ENCODE measurements around the gene RYR2.

The RYR2 gene

DNA sequence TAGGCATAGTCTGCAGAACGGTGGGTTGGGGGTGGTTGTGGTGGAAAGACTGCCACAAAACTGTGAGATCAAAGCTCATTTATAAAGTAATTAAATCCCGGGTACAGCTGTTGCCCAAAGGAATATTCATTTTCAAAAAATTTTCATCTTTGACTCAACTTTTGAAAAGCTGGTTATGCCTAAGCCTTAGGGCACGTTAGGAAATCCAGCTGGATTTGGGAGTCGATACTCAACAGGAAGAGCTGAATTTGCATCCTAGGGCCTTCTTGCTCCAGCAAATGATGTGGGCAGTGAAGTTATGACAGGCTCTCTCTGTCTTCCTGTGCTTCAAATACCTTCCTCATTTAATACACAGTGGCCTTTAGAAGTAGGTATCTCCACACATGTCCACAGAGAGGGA is 817.0 kb downstream of the RYR2 start:
- Histone ChIP-seq H3K9me3 (ENCODE audit: control insufficient read depth in 2 of 2, low read length in 2 of 2) (no peaks in the 10 kb centered on the region), H3K4me3 (ENCODE audit: low read length in 2 of 2) (no peak overlapping the region)

DNA sequence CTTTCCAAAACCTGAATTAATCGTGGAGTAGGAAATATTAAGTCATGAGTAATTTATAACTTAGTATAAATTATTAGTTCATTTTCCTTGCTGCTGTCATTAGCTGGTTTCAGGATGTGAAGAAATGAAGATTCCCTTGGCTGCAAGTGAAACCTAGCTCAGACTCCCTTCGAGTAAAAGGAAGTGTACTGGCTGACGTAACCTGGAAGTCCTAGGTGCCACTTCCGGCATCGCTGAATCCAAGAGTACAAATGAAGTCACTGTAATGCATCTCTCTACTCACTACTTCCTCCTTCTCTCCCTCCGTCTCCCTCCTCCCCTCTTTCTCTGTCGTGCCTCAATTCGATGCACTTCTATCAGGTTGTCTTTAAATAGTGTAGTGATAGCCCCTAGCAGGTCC is 820.0 kb downstream of the RYR2 start:
- Histone ChIP-seq H3K9me3 (ENCODE audit: control insufficient read depth in 2 of 2, low read length in 2 of 2) (no peaks in the 10 kb centered on the region), H3K27ac (ENCODE audit: low read length) (no peak overlapping the region), H3K4me3 (ENCODE audit: low read length in 2 of 2) (no peak overlapping the region), H3K4me1 (ENCODE audit: control insufficient read depth, insufficient read depth, low read length) (peaks cover 2% of the 10 kb centered on the region), H3K9ac (ENCODE audit: low read length in 2 of 2) (no peak overlapping the region), H3K27me3 (ENCODE audit: control insufficient read depth in 1 of 2, insufficient read depth in 2 of 2, low read length in 2 of 2) (no peaks in the 10 kb centered on the region), H3K36me3 (ENCODE audit: control insufficient read depth in 2 of 2, insufficient read depth in 2 of 2, low read length in 2 of 2) (no peaks in the 10 kb centered on the region)

More for the DNA sequence above, 817.0 kb downstream of the RYR2 start:
- Histone ChIP-seq H3K27ac (ENCODE audit: low read length) (no peak overlapping the region), H3K27me3 (ENCODE audit: control insufficient read depth in 1 of 2, insufficient read depth in 2 of 2, low read length in 2 of 2) (no peaks in the 10 kb centered on the region), H3K9ac (ENCODE audit: low read length in 2 of 2) (no peak overlapping the region), H3K4me1 (ENCODE audit: control insufficient read depth, insufficient read depth, low read length) (no peaks in the 10 kb centered on the region), H3K36me3 (ENCODE audit: control insufficient read depth in 2 of 2, insufficient read depth in 2 of 2, low read length in 2 of 2) (no peaks in the 10 kb centered on the region)

- Histone ChIP-seq H3K9ac (ENCODE audit: low read length in 2 of 2) (no peak overlapping the region), H3K27me3 (ENCODE audit: control insufficient read depth in 1 of 2, insufficient read depth in 2 of 2, low read length in 2 of 2) (no peaks in the 10 kb centered on the region), H3K36me3 (ENCODE audit: control insufficient read depth in 2 of 2, insufficient read depth in 2 of 2, low read length in 2 of 2) (no peaks in the 10 kb centered on the region), H3K9me3 (ENCODE audit: control insufficient read depth in 2 of 2, low read length in 2 of 2) (no peaks in the 10 kb centered on the region), H3K4me1 (ENCODE audit: control insufficient read depth, insufficient read depth, low read length) (peaks cover 2% of the 10 kb centered on the region), H3K27ac (ENCODE audit: low read length) (no peak overlapping the region), H3K4me3 (ENCODE audit: low read length in 2 of 2) (no peak overlapping the region)
Observed at GRCh38 chr1:237863234-237863633, 821.2 kb downstream of the RYR2 start.

- no peaks in the 10 kb centered on the region for H3K36me3 ChIP-seq (ENCODE audit: control insufficient read depth in 2 of 2, insufficient read depth in 2 of 2, low read length in 2 of 2)
- H3K4me3 ChIP-seq (ENCODE audit: low read length in 2 of 2), result no peak overlapping the region
- H3K9ac ChIP-seq (ENCODE audit: low read length in 2 of 2), result no peak overlapping the region
- no peaks in the 10 kb centered on the region for H3K9me3 ChIP-seq (ENCODE audit: control insufficient read depth in 2 of 2, low read length in 2 of 2)
- peaks cover 2% of the 10 kb centered on the region for H3K4me1 ChIP-seq (ENCODE audit: control insufficient read depth, insufficient read depth, low read length)
- H3K27me3 ChIP-seq (ENCODE audit: control insufficient read depth in 1 of 2, insufficient read depth in 2 of 2, low read length in 2 of 2), result no peaks in the 10 kb centered on the region
- H3K27ac ChIP-seq (ENCODE audit: low read length), result no peak overlapping the region
Observed at GRCh38 chr1:237864338-237865244, 822.6 kb downstream of the RYR2 start.

DNA sequence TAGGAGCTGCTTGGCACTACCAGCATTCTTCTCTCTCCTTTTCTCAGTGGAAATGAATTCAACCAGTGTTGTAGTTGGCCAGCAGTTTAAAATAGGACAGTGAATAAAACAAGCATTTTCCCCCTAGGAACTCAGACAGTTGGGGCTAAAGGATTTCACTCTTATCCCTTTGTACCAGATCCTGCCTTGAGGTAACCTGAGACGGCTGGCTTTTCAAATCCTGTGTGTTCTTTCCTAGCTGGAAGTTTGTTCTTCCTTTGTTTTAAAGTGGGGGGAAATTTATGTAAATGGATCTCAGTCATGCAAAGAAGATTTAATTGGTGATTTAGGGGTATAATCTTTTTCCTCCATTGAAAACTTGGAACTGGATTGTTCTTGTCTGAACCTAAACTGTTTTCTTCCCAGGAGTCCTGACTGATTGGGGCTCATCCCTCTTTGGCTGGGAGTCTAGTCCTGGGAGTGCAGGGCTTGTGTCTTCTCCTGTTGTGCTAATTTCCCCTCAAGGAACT is 825.5 kb downstream of the RYR2 start:
- Histone ChIP-seq H3K9me3 (ENCODE audit: control insufficient read depth in 2 of 2, low read length in 2 of 2) (no peaks in the 10 kb centered on the region), H3K4me3 (ENCODE audit: low read length in 2 of 2) (no peak overlapping the region), H3K4me1 (ENCODE audit: control insufficient read depth, insufficient read depth, low read length) (peaks cover 2% of the 10 kb centered on the region), H3K36me3 (ENCODE audit: control insufficient read depth in 2 of 2, insufficient read depth in 2 of 2, low read length in 2 of 2) (no peaks in the 10 kb centered on the region), H3K27me3 (ENCODE audit: control insufficient read depth in 1 of 2, insufficient read depth in 2 of 2, low read length in 2 of 2) (no peaks in the 10 kb centered on the region), H3K27ac (ENCODE audit: low read length) (no peak overlapping the region), H3K9ac (ENCODE audit: low read length in 2 of 2) (no peak overlapping the region)

GRCh38 chr1:237868817-237869600 is 827.0 kb downstream of the RYR2 start:
- H3K4me3 ChIP-seq (ENCODE audit: low read length in 2 of 2), result no peak overlapping the region
- H3K27ac ChIP-seq (ENCODE audit: low read length), result no peak overlapping the region

DNA sequence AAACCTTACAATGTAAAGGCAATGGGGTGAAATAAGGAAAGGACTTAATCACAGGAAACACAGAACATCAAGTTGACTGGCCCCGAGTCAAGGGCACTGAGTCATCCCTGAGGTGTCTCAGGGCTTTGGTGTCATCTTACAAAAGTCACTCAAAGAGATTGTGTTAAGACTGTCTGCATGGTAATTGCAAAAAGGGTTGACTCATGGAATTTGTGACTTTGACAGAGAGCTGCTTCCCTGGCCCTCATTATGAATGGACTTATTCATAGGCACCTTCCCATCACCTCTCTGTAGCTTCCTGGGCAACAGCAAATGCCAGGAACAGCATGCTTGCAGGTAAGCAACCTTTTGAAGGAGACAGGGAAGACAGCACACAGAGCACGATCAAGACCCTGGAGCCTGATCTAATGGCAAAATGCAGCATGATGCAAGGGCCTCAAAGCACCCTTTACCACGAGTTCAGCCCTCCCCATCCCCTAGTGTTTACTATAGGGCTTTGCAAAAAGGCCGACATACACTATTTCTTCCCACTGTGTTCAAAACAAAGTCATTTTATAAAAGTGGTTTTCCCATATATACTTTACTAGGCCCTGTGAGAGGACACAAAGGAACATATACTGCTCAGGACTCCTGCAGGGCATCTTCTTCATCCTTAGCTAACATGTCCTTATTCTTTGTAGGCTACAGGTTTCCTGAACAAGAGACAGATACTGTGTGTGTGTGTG is 831.7 kb downstream of the RYR2 start:
- H3K27me3 ChIP-seq (ENCODE audit: control insufficient read depth in 1 of 2, insufficient read depth in 2 of 2, low read length in 2 of 2), result no peaks in the 10 kb centered on the region
- no peak overlapping the region for H3K9ac ChIP-seq (ENCODE audit: low read length in 2 of 2)
- H3K36me3 ChIP-seq (ENCODE audit: control insufficient read depth in 2 of 2, insufficient read depth in 2 of 2, low read length in 2 of 2), result no peaks in the 10 kb centered on the region
- H3K4me3 ChIP-seq (ENCODE audit: low read length in 2 of 2), result no peak overlapping the region
- H3K4me1 ChIP-seq (ENCODE audit: control insufficient read depth, insufficient read depth, low read length), result no peaks in the 10 kb centered on the region
- H3K27ac ChIP-seq (ENCODE audit: low read length), result no peak overlapping the region
- no peaks in the 10 kb centered on the region for H3K9me3 ChIP-seq (ENCODE audit: control insufficient read depth in 2 of 2, low read length in 2 of 2)

More at GRCh38 chr1:237868817-237869600, 827.0 kb downstream of the RYR2 start:
- Histone ChIP-seq H3K4me1 (ENCODE audit: control insufficient read depth, insufficient read depth, low read length) (peaks cover 2% of the 10 kb centered on the region), H3K9ac (ENCODE audit: low read length in 2 of 2) (no peak overlapping the region), H3K9me3 (ENCODE audit: control insufficient read depth in 2 of 2, low read length in 2 of 2) (no peaks in the 10 kb centered on the region), H3K27me3 (ENCODE audit: control insufficient read depth in 1 of 2, insufficient read depth in 2 of 2, low read length in 2 of 2) (no peaks in the 10 kb centered on the region), H3K36me3 (ENCODE audit: control insufficient read depth in 2 of 2, insufficient read depth in 2 of 2, low read length in 2 of 2) (no peaks in the 10 kb centered on the region)

GRCh38 chr1:237875291-237875690 is 833.3 kb downstream of the RYR2 start:
- no peaks in the 10 kb centered on the region for H3K36me3 ChIP-seq (ENCODE audit: control insufficient read depth in 2 of 2, insufficient read depth in 2 of 2, low read length in 2 of 2)
- no peaks in the 10 kb centered on the region for H3K27me3 ChIP-seq (ENCODE audit: control insufficient read depth in 1 of 2, insufficient read depth in 2 of 2, low read length in 2 of 2)
- H3K9ac ChIP-seq (ENCODE audit: low read length in 2 of 2), result no peak overlapping the region
- no peak overlapping the region for H3K4me3 ChIP-seq (ENCODE audit: low read length in 2 of 2)
- H3K4me1 ChIP-seq (ENCODE audit: control insufficient read depth, insufficient read depth, low read length), result no peaks in the 10 kb centered on the region
- H3K9me3 ChIP-seq (ENCODE audit: control insufficient read depth in 2 of 2, low read length in 2 of 2), result no peaks in the 10 kb centered on the region
- no peak overlapping the region for H3K27ac ChIP-seq (ENCODE audit: low read length)

GRCh38 chr1:237877631-237878030 is 835.6 kb downstream of the RYR2 start:
- no peaks in the 10 kb centered on the region for H3K9me3 ChIP-seq (ENCODE audit: control insufficient read depth in 2 of 2, low read length in 2 of 2)
- H3K9ac ChIP-seq (ENCODE audit: low read length in 2 of 2), result no peak overlapping the region
- no peak overlapping the region for H3K27ac ChIP-seq (ENCODE audit: low read length)
- no peak overlapping the region for H3K4me3 ChIP-seq (ENCODE audit: low read length in 2 of 2)
- H3K36me3 ChIP-seq (ENCODE audit: control insufficient read depth in 2 of 2, insufficient read depth in 2 of 2, low read length in 2 of 2), result no peaks in the 10 kb centered on the region
- H3K27me3 ChIP-seq (ENCODE audit: control insufficient read depth in 1 of 2, insufficient read depth in 2 of 2, low read length in 2 of 2), result no peaks in the 10 kb centered on the region
- H3K4me1 ChIP-seq (ENCODE audit: control insufficient read depth, insufficient read depth, low read length), result no peaks in the 10 kb centered on the region

DNA sequence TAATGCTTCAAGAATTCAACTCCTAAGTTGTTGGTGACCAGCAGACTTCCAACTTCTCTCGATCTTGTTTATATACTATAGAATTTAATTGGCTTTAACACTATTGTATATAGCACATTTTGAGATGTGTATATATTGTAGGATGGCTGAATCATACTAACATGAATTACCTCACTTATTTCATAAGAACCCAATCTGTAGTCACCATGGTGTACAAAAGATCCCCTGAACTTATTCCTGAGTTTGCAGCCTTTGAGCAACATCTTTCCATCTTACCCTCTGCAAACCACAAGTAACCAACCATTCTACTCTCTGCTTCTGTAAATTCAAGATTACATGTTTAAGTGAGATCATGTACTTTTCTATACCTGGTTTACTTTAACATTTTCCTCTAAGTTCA is 836.4 kb downstream of the RYR2 start:
- Histone ChIP-seq H3K9me3 (ENCODE audit: control insufficient read depth in 2 of 2, low read length in 2 of 2) (no peaks in the 10 kb centered on the region), H3K27me3 (ENCODE audit: control insufficient read depth in 1 of 2, insufficient read depth in 2 of 2, low read length in 2 of 2) (no peaks in the 10 kb centered on the region), H3K27ac (ENCODE audit: low read length) (no peak overlapping the region), H3K4me1 (ENCODE audit: control insufficient read depth, insufficient read depth, low read length) (no peaks in the 10 kb centered on the region), H3K9ac (ENCODE audit: low read length in 2 of 2) (no peak overlapping the region), H3K4me3 (ENCODE audit: low read length in 2 of 2) (no peak overlapping the region), H3K36me3 (ENCODE audit: control insufficient read depth in 2 of 2, insufficient read depth in 2 of 2, low read length in 2 of 2) (no peaks in the 10 kb centered on the region)
